ENCODE results near the gene SYT13.

SYT13 gene

DNA sequence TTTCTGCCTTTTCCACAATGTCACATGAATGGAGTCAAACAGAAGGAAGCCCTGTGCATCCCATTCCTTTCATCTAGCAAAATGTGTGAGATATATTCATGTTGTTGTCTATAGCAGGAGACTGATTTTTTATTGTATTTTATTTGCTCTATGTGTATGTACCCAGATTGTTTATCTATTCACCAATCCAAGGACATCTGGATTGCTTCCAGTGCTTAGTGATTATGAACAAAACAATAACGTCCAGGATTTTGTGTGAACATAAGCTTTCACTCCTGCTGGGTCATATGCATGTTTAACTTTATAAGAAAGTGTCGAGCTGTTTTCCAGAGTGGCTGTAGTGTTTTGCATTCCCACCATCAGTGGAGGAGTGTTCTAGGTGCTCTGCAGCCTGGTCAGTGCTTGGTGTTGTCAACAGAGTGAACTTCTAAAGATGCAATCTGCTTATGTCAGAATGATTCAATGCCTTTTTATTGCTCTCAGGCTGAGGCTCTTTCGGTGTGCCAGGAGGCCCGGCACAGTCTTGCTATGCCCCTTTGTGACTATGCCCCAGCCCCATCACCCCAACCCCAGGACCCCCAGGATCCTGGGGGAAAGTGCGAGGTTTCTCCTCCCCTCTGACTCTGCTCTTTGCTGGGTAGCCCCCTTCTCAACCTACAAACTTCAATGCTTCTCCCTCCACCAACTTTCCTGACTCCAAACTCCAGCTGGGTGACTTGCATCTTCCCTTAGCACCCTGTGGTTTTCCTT lies 19.9 kb upstream of the SYT13 start:
- DNase-seq, result no peak

DNA sequence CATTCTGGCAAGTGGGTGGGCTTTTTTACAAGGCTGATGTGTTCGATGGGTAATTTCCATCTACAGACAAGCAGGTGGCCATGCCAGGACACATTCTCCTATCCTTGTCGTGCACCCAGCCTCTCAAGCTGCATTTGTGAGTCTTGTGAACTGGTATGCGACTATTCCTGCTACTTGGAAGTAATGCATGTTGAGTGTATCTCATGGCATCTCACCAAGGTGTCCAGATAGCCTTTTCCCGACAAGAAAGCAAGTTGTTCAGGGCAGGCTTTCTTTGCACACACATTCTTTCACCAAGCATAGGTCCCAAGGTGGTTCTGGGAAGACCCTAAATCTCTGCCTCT lies 18.8 kb upstream of the SYT13 start:
- DNase-seq, result no peak

DNA sequence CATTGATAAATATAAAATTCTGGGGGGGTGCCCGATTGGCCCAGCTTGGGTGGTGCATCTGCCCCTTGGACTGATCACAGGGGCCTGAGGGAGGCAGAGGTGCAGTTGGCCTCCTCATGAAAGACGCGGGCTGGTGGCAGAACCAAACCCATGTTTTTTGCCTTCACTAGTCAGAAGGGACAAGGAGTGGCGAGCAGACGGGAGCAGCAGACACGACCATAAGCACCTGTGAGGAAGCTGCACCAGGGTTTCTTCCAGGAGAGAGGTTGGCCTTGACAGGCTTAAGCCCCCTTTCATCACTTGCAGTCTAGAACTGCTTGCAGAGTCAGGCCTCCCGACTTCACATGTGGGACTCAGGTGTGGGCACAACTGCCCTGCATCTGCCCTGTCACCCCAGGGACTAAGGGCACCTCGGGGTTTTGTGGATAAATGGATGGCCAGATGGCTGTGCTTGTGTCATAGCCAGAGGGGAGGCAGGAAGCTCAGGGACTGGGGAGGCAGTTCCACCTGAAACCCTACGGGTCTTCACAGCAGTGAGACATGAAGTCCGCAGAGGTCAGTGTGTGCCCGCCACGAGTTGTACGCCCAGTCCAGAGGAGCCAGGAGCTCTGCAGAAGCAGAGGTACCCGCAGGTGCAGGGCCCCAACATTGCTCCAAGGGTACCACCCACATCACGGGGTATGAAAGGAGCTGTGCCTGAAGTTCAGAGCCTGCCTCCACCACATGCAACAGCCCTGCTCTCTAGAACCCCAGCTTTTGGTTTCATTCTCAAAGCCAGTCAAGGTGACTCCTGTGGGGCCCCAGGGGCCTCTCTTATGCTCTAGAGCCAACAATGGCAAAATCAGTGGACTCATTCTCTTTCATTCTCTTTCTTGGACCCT lies 18.2 kb upstream of the SYT13 start:
- no peak for DNase-seq

DNA sequence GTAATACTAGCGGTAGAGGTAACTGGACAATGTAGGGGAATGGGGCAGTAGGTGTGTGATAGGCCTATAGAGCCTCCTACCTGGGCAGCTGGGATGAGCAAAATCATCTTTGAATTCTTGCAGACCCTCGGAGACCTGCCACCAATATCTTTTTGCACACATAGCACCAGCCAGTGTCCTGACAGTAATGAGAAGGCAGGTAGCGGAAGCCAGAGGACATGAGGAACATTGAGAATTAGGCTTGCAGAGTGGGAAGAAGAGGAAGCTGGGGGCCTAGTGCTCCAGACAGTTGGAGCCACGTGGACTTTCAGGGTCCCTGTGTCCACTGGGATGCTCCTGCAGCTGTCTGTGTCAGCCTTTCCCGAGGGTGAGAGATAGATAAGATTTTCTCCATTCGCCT lies 17.2 kb upstream of the SYT13 start:
- DNase-seq, result no peak

DNA sequence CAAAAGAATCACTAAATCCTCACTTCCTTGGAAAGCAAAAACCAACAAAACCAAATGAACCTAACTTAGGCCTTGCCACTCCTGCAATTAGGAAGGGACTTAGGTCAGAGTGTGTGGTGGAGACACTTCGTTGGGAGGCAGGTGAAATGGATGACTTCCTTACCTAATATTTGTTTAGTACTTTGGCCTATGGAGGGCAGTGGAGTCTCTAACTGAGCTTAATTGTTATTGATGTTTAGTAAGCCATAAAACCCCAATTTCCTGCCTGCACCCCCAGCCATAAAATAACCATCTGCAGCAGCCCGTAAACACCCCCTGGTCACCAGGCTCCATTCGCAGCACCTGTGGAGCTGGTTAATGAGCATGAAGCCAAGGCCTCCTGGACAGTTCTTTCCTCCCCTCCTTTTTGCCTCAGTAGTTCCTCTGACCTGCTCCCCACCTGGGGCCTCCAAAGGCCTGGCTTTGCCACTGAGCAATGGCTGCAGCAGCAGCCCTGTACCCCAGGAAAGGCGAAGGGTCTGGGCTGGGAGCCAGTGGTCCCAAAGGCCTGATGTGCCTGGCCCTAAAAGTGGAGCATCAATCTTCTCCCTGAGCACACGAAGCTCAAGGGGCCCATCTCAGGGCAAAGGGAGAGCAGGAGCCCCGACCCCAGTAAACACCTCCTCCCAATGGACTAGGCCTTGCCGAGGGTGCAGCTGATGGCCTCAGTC lies 15.6 kb upstream of the SYT13 start:
- no peak for DNase-seq

DNA sequence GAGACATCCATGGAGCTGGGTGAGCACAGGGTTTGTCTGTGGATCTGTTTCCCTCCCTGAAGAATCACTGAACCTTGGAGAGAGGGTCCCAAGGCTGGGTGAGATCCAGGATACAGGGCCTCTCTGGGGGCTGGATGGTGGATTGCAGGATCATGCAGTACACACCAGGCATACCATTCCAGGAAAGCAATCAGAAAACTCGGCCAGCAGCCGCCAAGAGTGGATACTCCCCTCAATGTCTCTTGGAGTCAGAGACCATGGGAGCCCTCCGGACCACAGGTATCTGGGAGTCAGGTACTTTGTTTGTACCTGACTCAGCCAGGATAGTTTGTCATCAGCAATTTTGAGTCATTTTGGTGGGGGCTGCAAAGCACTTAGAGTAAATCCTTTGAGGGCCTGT lies 14.6 kb upstream of the SYT13 start:
- DNase-seq, result no peak

DNA sequence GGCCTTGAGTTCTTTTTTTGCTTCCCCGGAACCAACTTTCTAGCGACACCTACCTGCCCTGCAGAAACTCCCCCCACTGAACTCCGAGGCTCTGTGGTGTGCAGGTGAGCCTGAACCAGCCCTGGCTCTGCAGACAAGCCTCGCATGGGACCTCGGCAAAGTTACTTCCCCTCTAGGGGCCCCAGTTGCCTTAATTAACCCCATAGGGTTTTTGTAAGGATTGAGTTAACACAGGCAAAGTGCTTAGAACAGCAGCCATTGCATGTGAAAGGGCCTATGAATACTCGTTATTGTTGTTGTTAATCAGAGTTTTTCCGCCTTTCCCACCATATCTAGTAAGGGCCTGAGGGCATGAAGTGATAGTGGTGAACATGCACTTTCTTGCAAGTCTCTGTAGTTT lies 12.6 kb upstream of the SYT13 start:
- DNase-seq, result no peak

DNA sequence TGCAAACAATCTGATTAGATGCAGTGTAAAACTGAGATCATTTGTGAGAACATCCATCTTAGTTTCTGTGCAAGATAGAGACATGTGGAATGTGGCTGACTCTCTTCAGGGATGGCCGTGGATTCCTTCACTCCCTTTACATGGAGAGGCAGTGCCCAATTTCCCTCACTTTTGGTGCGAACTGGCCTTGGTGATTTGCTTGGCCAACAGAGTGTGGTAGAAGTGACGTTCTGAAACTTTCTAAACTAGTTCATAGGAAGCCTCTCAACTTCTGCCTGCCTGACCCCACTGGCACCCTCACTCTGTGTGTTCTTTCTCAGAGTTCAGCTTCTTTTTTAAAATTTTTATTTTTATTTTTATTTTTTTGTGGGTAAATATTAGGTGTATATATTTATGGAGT lies 9.9 kb upstream of the SYT13 start:
- DNase-seq, result no peak

DNA sequence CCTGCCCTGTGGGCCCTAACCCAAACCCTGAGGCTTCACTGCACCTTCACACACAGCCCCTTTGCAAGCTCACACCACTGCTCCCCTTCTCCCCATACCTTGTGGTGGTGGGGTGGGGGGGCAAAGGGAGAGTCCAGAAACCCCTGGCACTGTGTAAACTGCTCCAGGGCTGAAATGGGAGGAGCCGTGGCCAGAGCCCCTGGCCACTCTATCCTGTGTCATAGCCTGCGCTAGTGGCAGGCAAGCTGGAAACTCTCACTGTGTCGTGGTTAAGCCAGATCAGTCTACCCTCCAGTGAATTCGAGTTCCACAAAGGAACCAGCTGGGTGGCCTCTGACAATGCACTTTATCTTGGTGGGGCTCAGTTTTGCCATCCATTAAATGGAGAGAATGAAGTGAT lies 8.4 kb upstream of the SYT13 start:
- DNase-seq, result no peak

DNA sequence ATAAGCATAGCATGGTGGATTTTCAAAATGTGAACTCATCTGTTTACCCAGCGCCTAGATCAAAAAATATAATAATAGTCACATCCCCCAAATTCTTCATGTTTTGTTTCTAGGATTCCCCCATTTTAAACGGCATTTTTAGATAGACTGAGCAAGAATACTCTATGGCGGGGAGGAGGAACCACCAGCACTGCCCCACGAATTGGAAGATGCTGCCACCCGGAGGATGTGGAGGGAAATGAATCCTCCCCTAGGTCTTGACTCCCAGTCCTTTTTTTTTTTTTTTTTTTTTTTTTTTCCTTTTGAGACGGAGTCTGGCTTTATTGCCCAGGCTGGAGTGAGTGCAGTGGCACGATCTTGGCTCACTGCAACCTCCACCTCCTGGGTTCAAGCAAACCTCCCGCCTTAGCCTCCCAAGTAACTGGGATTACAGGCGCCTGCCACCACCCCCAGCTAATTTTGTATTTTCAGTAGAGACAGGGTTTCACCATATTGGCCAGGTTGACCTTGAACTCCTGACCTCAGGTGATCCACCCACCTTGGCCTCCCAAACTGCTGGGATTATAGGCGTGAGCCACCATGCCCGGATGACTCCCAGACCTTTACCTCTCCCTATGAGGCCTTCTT lies 7.5 kb upstream of the SYT13 start:
- DNase-seq, result peak; percentile 93

DNA sequence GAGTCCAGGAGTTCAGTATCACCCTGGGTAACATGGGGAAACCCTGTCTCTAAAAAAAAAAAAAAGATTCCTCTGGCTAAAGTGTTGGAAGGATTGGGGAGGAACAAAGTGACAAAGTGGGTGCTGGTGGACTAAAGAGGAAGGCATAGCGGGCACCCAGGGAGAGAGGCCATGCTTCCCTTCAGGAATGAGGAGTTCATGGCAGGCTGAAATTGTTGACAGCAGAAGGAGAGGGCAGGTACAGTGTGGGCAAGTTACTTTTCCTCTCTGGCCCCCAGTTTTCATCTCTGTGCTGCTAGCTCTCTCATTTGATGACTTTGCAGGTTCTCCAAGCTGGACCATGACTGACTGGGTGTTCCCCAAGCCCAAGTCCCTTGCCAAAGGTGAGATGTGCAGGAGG lies 4.4 kb upstream of the SYT13 start:
- DNase-seq, result no peak

DNA sequence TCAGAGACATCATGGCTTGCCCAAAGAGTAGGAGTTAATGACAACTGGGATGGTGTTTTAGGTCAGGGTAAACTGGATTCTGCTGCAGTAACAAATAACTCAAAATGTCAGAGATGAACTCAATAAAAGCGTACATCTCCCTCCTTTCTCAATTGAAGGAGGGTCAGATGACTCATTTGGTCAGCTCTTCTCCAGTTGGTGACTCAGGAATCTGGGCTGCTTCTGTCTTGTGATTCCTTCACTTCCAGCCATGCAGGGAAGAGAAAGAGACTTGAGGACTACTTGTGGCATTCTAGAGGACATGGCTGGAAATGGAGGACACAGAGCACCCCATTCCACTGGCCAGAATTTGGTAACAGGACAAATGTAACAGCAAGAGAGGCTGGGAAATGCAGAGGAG lies 3.2 kb upstream of the SYT13 start:
- no peak for DNase-seq

DNA sequence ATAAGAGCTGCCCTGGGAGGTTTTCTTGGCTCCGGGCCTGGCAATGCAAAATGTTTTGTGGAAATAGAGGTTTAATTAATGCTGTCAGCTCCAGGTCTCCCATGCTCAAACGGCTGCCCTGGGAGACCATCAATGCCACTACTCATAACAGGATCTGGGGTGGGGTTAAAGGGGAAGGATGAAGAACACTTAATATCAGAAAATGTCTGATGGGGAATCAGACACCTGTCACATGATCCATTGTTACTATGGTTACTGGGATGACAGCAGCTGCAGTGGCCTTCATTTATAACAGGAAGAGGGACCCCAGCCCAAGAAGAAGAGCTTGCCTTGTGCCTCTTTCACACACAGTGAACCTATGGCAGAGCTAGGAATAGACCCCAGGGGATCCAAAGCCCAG lies 2.2 kb upstream of the SYT13 start:
- DNase-seq, result peak; percentile 20

DNA sequence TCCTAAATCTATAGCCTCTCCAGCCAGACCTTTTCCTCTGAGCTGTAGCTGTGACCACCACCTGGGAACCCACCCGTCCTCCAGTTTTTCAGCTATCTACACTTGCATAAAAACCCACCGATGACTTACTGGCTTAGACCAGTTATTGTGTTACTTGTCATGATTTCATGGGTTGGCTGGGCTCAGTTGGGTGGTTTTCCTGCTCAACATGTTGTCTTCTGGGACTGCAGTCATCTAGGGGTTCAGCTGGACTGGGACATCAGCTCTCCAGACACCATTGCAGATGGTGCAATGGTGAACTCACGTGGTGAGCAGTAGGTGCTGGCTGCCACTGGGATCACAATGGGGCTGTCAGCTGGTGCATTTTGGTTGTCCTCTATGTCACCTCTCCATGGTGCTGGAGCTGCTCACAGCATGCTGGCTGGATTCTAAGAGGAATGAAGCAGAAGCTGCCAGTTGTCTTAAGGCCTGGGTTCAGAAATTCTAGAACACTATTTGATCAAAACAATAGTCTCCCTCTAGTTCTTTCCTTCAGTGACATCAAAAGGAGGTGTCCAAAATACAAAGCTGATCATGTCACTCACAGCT lies 1.3 kb upstream of the SYT13 start:
- no peak for DNase-seq

DNA sequence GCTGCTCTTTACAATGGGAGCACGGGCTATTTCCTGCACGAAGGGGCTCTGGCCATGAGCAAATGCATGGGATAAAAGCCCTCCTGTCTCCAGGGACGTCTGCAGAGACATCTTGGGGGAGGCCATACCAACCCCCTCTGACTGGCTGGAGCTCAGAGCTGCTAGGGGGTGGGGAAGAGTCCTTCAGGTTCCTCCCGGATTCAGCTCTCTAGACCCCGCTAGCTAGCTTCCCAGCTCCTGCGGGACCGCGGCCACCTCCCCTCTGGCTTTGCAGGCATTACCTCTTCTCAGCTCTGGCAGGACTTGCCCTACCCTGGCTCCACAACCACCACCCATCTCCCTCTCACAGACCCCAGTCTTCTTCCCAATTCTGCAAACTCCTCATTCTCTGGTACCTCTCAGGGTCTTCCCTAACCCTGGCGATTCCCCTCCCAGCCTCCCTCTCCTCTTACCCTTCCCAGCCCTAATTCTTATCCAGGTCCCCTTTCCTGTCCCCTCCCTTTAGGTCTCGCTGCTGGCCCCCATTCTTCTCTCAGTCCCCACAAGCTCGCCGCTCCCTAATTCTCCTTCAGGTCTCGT lies 802 bp downstream of the SYT13 start:
- no peak for DNase-seq

DNA sequence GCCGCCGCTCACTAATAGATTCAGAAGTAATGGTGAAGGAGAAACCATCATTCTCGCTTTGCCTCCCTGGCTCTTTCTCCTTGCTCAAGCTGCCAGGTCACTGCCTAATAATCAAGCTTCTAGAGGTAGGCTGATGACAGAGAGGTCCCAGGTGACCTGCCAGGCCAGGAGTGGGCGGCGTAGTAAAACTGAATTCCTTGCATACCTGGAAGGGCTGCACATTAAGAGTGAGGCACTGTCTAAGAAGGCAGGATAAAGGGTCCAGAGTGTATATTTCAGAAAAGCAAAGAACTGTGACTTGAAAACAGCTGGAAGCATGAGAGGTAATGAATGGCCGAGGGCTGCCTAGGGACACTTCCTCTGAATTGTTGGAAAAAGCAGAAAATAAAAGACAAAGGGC lies 4.1 kb downstream of the SYT13 start:
- DNase-seq, result no peak

DNA sequence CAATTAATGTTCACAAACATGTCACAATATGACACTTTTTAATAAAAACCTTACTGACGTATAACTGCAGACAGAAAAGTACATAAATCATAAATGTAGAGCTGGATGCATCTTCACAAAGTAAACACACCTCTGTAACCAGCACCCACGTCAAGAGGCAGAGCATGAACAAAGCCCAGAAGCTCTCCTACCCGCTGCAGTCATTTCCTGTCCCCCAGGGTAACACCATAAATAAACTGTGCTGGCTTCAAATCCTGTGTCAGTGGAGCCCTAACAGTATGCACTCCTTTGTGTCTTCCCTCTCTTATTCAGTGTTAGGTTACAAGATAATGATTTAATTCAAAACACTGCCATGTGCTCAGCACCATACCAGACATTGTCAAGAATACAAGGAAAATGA lies 5.7 kb downstream of the SYT13 start:
- peak; percentile 26 for DNase-seq

DNA sequence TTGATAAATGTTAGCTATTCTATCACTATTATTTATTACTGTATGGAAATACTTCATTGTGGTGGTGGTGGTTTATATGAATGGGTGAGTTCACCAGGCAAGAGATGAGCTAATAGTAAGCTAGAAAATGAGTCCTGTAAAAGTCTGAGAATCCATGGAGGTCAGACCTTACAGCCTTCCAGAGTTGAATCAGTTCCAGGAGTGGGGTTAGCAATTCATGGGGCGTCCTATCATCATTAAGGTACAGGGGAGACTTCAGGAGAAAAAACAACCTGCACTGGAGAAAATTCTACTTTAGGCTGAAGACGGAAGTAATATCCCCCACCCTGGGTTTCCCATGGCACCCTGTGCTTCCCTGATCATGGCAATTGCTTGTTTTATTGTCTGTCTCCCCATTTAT lies 6.5 kb downstream of the SYT13 start:
- DNase-seq, result no peak

DNA sequence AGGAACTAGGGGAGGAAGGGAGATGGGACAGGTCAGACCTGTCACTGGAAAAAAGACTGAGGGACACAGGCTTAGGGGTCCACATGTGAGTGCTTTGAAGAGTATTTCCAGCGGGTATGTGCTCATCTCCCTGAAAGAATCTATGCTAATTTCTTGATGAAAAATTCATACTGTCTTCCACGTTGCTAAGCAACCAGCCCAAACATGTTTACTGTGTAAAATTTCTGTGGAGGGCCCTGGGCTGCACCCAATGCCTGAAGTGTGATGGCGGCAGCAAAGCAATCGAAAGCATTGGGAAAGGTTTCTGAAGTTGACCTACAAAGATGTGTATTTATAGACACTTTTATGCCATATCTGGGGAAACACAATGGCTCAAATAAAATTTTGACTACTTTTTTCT lies 7.4 kb downstream of the SYT13 start:
- DNase-seq, result no peak

DNA sequence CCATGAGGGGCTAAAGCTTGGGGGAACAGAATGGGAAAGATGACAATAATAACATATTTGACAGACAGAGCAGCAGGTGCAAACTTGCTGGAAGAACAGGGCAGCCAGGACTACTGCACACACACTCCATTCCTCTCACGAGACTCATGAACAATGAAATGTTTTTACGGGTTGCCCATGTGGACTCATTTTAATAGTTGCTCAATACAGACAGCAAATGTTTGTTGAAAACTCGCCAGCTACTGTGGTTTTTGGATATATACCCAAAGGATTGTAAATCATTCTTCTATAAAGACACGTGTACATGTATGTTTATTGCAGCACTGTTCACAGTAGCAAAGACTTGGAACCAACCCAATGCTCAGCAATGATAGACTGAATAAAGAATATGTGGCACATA lies 10.3 kb downstream of the SYT13 start:
- DNase-seq, result no peak

DNA sequence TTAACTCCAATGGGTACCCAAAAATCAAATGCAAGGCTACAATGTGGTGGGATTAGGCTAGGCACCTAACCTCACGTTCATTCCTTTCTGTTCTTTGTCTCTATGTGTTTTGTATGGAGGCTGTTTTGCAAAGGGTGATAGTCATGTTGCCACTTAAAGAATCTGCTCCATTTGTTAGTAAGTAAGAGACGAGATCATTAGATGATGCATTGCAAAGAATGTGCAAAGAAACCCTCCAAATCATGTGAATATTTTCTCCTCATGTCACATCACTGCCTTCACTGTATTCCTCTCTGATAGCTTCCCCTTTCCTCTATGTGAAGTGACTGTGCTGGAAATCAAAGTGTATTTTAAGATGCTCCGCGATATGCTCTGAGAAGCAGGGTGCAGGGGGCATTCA lies 11.9 kb downstream of the SYT13 start:
- no peak for DNase-seq

DNA sequence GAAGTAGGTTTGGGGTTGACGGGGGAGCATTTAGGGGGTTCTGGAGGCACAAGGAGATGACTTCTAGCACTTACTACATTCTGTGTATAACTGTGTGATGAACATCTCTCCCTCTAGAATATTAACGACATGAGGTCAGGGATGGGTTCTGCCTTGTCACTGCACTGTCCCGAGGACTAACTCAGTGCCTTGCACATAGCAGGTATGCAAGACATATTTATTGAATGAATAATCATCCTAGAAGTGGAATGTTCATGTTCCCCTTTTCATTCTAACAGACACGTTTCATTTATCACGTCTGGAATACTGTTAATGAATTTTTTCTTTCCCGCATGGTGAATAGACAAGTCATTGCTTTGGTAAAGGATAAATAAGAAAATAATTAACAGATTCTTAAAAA lies 12.6 kb downstream of the SYT13 start:
- DNase-seq, result no peak

DNA sequence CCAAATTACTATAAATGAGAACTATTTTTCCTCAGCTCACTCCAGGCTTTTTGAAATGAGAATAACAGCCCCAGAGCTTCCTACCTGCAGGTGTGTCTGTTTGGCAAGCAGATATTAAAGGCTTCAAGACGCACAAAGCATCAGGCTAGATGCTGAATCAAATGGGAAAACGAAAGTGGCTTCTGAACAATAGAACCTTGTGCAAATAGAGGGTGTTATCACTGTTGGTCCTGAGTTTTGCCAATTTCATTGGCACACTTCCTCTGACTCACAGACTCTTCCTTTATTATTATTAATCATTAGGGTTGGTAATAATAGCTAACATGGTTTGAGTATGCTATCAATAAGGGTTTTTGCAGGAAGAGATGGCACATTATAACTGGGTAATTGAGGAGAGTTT lies 13.4 kb downstream of the SYT13 start:
- no peak for DNase-seq
